Subcutaneous adipose tissue (tissue), 4 donors: ENCODE measurements around the gene ZBTB20. TPM values are rescaled to one million over a fixed set of nuclear protein-coding genes. Genes with fewer than 3 reads are reported as not detected.

ENCODE experiments used
- CTCF ChIP-seq: fragments of 450-650 bp; IDR thresholded peaks from one replicate; pipeline ENCODE4 v1.5.1; 2016; ENCODE audit warnings: low read depth, mild to moderate bottlenecking, control low read depth, antibody characterized with exemption, moderate library complexity
- total RNA-seq, 4 donors: library from RNA; depleted of rRNA; stranded (reverse); fragments of >200 nt; gene quantifications; one replicate each; pipeline ENCODE4 v1.1.0, GENCODE V29; 2016

Gene ZBTB20
- total RNA-seq, 4 donors from 2014 or later: 60.3 to 93.4 (median 69.1) TPM

- no peak for TF ChIP-seq CTCF
These were observed 62.4 kb downstream of the ZBTB20 start for GRCh38 chr3:115084686-115085085.

- no peak for TF ChIP-seq CTCF
These were observed 64.8 kb downstream of the ZBTB20 start for GRCh38 chr3:115082260-115082659.

DNA sequence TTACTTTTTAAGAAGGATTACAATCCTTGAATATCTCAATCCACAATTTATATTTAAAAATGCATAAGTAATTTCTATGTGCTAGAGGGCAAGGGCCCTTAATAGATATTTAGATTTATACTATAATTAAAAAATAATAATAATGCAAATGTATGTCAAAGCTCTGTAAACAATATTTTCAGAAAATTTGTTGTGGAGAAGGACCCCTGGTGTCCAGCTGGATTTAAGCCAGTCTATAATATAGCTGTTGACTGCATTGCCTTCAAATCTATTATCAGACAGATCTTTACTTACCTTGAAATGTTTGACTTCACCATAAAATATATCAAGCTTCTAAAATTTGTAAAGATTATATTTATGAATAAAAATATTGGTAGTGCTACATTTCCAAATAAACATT lies 65.6 kb downstream of the ZBTB20 start:
- no peak for TF ChIP-seq CTCF

DNA sequence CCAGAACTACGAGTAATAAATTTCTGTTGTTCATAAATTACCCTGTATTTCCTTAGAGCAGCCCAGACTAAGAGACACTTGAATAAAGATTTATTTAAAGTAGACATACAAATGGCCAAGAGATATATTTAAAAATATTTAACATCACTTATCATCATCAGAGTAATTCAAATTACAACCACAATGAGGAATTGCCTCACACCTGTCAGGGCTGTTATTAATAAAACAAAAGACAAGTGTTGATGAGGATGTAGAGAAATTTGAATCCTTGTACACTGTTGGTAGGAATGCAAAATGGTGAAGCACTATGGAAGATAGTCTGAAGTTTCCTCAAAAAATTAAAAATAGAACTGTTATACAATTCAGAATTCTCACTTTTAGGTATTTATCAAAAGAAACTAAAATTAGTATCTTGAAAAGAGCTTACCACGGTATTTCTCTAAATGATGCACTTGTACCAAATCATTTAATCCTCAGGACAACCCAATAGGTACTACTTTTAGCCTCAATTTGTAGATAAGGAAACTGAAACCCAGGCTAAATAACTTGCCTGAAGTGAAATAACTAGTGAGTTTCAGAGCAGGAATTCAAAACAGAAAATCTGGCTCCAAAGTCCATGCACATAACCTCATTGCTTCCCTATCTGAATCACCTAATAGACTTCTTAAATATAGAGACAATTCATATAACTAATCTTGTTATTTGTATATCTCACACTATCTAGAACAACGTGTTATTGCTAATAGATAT lies 69.4 kb downstream of the ZBTB20 start:
- TF ChIP-seq CTCF: no peak

GRCh38 chr3:115074502-115074901 lies 72.6 kb downstream of the ZBTB20 start:
- TF ChIP-seq CTCF: no peak

DNA sequence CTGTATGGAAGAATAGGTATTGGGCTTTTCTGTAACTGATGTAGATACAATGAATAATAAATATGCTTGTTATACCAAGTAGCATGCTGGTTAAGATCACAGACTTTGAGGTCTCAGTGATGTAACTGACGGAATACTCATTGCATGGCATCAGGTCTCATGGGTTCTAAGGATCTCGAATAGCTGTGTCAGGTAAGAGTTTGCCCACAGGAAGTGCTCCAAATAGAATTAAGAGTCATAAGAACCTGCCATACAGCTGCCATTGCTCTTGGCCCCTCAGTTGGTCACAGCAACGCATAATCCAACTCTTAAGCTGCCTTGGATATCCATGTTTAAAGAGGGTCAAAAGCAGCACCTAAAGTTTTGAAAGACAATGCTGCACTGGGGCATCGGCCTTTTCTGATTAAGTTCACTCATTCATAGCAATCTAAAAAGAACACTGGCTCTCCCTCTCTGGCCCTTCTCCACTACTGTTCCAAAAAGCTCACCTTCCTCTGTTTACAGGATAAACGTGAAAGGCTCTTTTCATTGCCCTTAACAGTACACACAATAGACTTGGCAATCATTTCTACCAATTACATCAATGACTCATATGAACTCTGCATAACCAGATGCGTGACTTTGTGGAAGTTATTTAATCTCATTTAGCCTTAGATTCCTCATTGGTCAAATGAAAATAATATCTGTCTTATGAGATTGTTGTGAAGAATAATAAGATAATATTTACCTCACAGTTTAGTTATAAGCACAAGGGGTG lies 74.6 kb downstream of the ZBTB20 start:
- no peak for TF ChIP-seq CTCF

DNA sequence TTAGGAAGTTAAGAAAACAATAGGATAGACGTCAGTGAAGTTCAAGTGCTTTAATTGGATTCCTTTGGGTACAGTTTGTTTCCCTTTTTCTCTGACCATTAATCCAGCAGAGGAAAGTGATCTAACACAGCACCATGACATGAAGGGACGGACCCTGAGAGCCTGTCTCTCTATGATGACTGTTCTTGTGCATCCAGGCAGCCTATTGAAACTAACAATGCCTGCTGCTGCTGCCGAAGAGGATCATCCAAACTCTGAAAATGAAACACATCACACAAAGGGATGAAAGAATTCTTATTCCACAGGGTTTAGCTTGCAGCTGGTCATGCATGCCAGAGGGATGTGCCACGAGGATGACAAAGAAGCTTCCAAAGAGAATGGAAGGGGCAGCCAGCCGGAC lies 75.5 kb downstream of the ZBTB20 start:
- TF ChIP-seq CTCF: no peak
